Neutrophil (primary cell): Measurements from ENCODE around the gene CHTF18.

ENCODE experiments used
- H3K27ac ChIP-seq: fragments of 200-600 bp; sonication (generic); 2 replicates; pipeline ENCODE4 v1.5.1; 2016; ENCODE audit warnings: mild to moderate bottlenecking, moderate library complexity
- H3K27me3 ChIP-seq: fragments of 200-600 bp; sonication (generic); 2 replicates; pipeline ENCODE4 v1.6.0; 2016; ENCODE audit warnings: mild to moderate bottlenecking
- H3K36me3 ChIP-seq: fragments of 200-600 bp; sonication (generic); 2 replicates; pipeline ENCODE4 v1.5.1; 2017
- H3K4me1 ChIP-seq, 2 experiments: fragments of 200-600 bp in 1 of 2; sonication (generic) in 1 of 2; 1 replicate in 1 of 2; 2 replicates in 1 of 2; pipeline versions ENCODE4 v1.5.1 to v1.6.1; 2013 to 2016; ENCODE audit warnings: low read depth in 1 of 2, low read length in 1 of 2, mild to moderate bottlenecking in 1 of 2, moderate library complexity in 1 of 2; ENCODE audit not compliant: control insufficient read depth in 1 of 2, insufficient read depth in 1 of 2
- H3K4me3 ChIP-seq, 2 experiments: fragments of 200-600 bp in 1 of 2; sonication (generic) in 1 of 2; 1 replicate in 1 of 2; 2 replicates in 1 of 2; pipeline ENCODE4 v1.5.1; 2013 to 2016; ENCODE audit warnings: low read depth in 1 of 2, low read length in 1 of 2, mild to moderate bottlenecking in 1 of 2, moderate library complexity in 1 of 2
- H3K9me3 ChIP-seq: fragments of 200-600 bp; sonication (generic); 2 replicates; pipeline ENCODE4 v1.5.1; 2016
- CTCF ChIP-seq: fragments of 200-600 bp; sonication (generic); IDR thresholded peaks from 2 replicates; pipeline ENCODE4 v1.5.1; 2016; ENCODE audit warnings: antibody characterized with exemption

The CHTF18 gene

GRCh38 chr16:838741-839140 is 50.3 kb downstream of the CHTF18 start:
- no peaks in the 10 kb centered on the region for H3K27me3 ChIP-seq
- no peak for TF ChIP-seq CTCF
- H3K9me3 ChIP-seq, result peaks cover 7% of the 10 kb centered on the region
- no peak overlapping the region for H3K4me3 ChIP-seq
- H3K36me3 ChIP-seq, result no peaks in the 10 kb centered on the region
- no peaks in the 10 kb centered on the region for H3K4me1 ChIP-seq
- no peak overlapping the region for H3K27ac ChIP-seq

- no peaks in the 10 kb centered on the region for H3K27me3 ChIP-seq
- H3K27ac ChIP-seq, result no peak overlapping the region
- TF ChIP-seq CTCF, result no peak
Measured at GRCh38 chr16:839643-840408, 51.4 kb downstream of the CHTF18 start.

GRCh38 chr16:840561-841454 is 52.4 kb downstream of the CHTF18 start:
- Histone ChIP-seq H3K4me1 (no peaks in the 10 kb centered on the region), H3K9me3 (peaks cover 4% of the 10 kb centered on the region), H3K36me3 (no peaks in the 10 kb centered on the region), H3K27ac (no peak overlapping the region), H3K4me3 (no peak overlapping the region), H3K27me3 (no peaks in the 10 kb centered on the region)
- no peak for TF ChIP-seq CTCF

More at GRCh38 chr16:839643-840408, 51.4 kb downstream of the CHTF18 start:
- Histone ChIP-seq H3K9me3 (peaks cover 7% of the 10 kb centered on the region), H3K36me3 (no peaks in the 10 kb centered on the region), H3K4me3 (no peak overlapping the region), H3K4me1 (no peaks in the 10 kb centered on the region)

GRCh38 chr16:841455-842060 is 53.1 kb downstream of the CHTF18 start:
- Histone ChIP-seq H3K27me3 (no peaks in the 10 kb centered on the region), H3K9me3 (no peaks in the 10 kb centered on the region), H3K4me1 (no peaks in the 10 kb centered on the region), H3K36me3 (no peaks in the 10 kb centered on the region), H3K27ac (no peak overlapping the region), H3K4me3 (no peak overlapping the region)
- no peak for TF ChIP-seq CTCF

- Histone ChIP-seq H3K9me3 (no peaks in the 10 kb centered on the region), H3K4me3 (no peak overlapping the region), H3K4me1 (no peaks in the 10 kb centered on the region), H3K27me3 (no peaks in the 10 kb centered on the region), H3K27ac (no peak overlapping the region), H3K36me3 (no peaks in the 10 kb centered on the region)
- TF ChIP-seq CTCF, result no peak
Measured at GRCh38 chr16:842061-842476, 53.6 kb downstream of the CHTF18 start.
